ENCODE data around the gene NR1H2.

The NR1H2 gene

DNA sequence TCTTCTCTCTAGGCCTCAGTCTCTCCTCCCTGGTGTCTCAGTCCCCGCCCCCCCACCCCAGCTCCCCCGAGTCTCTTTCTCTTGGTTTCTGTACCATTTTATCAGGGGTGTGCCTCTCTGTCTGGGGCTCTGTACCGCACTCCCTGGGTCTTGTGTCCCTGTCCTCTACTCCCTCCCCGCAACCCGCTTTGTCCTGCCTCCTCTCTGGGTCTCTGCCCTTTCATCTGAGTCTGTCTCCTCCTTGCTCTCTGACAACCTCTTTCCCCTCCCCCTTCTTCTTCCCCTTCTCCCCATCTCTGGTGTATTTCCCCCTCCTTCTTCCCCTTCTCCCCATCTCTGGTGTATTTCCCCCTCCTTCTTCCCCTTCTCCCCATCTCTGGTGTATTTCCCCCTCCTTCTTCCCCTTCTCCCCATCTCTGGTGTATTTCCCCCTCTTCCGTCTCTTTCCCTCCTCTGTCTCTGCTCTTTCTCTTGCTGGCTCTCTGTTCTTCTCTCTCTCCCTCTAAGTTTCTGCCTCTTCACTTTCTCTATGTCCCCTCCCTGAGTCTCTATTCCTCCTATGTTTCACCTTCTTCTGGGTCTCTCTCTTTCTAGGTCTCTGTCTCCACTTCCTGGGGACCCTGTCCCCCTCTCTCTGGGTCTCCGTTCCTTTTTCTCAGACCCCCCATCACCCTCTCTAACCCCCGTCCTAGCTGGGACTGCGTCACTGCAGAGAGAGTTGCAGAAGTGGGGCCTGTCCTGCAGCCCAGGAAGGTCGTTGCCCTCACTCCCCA, 44.9 kb upstream of the NR1H2 start:
- TF ChIP-seq, protein P1, sequence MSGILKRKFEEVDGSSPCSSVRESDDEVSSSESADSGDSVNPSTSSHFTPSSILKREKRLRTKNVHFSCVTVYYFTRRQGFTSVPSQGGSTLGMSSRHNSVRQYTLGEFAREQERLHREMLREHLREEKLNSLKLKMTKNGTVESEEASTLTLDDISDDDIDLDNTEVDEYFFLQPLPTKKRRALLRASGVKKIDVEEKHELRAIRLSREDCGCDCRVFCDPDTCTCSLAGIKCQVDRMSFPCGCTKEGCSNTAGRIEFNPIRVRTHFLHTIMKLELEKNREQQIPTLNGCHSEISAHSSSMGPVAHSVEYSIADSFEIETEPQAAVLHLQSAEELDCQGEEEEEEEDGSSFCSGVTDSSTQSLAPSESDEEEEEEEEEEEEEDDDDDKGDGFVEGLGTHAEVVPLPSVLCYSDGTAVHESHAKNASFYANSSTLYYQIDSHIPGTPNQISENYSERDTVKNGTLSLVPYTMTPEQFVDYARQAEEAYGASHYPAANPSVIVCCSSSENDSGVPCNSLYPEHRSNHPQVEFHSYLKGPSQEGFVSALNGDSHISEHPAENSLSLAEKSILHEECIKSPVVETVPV (CRISPR knock-in tag; IDR thresholded peaks at IDR 0.05) = no peak
- TF ChIP-seq, protein P2, sequence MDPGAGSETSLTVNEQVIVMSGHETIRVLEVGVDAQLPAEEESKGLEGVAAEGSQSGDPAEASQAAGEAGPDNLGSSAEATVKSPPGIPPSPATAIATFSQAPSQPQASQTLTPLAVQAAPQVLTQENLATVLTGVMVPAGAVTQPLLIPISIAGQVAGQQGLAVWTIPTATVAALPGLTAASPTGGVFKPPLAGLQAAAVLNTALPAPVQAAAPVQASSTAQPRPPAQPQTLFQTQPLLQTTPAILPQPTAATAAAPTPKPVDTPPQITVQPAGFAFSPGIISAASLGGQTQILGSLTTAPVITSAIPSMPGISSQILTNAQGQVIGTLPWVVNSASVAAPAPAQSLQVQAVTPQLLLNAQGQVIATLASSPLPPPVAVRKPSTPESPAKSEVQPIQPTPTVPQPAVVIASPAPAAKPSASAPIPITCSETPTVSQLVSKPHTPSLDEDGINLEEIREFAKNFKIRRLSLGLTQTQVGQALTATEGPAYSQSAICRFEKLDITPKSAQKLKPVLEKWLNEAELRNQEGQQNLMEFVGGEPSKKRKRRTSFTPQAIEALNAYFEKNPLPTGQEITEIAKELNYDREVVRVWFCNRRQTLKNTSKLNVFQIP (CRISPR knock-in tag; IDR thresholded peaks at IDR 0.05; ENCODE audit: borderline replicate concordance, low read depth) = no peak
- TF ChIP-seq ARNTL (CRISPR knock-in tag; IDR thresholded peaks at IDR 0.05; ENCODE audit: borderline replicate concordance, low read depth) = no peak
- no peak for TF ChIP-seq SNAI2 (CRISPR knock-in tag; IDR thresholded peaks at IDR 0.05)
- TF ChIP-seq, protein P3, sequence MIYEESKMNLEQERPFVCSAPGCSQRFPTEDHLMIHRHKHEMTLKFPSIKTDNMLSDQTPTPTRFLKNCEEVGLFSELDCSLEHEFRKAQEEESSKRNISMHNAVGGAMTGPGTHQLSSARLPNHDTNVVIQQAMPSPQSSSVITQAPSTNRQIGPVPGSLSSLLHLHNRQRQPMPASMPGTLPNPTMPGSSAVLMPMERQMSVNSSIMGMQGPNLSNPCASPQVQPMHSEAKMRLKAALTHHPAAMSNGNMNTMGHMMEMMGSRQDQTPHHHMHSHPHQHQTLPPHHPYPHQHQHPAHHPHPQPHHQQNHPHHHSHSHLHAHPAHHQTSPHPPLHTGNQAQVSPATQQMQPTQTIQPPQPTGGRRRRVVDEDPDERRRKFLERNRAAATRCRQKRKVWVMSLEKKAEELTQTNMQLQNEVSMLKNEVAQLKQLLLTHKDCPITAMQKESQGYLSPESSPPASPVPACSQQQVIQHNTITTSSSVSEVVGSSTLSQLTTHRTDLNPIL (CRISPR knock-in tag; IDR thresholded peaks at IDR 0.05; ENCODE audit: low read depth) = no peak
- no peak for TF ChIP-seq ZNF8 (CRISPR knock-in tag; IDR thresholded peaks at IDR 0.05)
- TF ChIP-seq ZNF565 (CRISPR knock-in tag; conservative IDR thresholded peaks at IDR 0.05; ENCODE audit: low read depth) = no peak
- TF ChIP-seq ZNF70 (CRISPR knock-in tag; IDR thresholded peaks at IDR 0.05) = no peak
- no peak for TF ChIP-seq ZC3H10 (CRISPR knock-in tag; IDR thresholded peaks at IDR 0.05)
- no peak for TF ChIP-seq ESRRG (CRISPR knock-in tag; IDR thresholded peaks at IDR 0.05)
- TF ChIP-seq ZFP30 (CRISPR knock-in tag; IDR thresholded peaks at IDR 0.05) = no peak
- no peak for TF ChIP-seq BACH2 (CRISPR knock-in tag; IDR thresholded peaks at IDR 0.05; ENCODE audit: borderline replicate concordance)
- TF ChIP-seq TOX (CRISPR knock-in tag; IDR thresholded peaks at IDR 0.05; ENCODE audit: borderline replicate concordance) = no peak
- TF ChIP-seq ISL1 (CRISPR knock-in tag; IDR thresholded peaks at IDR 0.05) = no peak
- no peak for TF ChIP-seq OSR1 (CRISPR knock-in tag; IDR thresholded peaks at IDR 0.05)
- TF ChIP-seq, protein P4, sequence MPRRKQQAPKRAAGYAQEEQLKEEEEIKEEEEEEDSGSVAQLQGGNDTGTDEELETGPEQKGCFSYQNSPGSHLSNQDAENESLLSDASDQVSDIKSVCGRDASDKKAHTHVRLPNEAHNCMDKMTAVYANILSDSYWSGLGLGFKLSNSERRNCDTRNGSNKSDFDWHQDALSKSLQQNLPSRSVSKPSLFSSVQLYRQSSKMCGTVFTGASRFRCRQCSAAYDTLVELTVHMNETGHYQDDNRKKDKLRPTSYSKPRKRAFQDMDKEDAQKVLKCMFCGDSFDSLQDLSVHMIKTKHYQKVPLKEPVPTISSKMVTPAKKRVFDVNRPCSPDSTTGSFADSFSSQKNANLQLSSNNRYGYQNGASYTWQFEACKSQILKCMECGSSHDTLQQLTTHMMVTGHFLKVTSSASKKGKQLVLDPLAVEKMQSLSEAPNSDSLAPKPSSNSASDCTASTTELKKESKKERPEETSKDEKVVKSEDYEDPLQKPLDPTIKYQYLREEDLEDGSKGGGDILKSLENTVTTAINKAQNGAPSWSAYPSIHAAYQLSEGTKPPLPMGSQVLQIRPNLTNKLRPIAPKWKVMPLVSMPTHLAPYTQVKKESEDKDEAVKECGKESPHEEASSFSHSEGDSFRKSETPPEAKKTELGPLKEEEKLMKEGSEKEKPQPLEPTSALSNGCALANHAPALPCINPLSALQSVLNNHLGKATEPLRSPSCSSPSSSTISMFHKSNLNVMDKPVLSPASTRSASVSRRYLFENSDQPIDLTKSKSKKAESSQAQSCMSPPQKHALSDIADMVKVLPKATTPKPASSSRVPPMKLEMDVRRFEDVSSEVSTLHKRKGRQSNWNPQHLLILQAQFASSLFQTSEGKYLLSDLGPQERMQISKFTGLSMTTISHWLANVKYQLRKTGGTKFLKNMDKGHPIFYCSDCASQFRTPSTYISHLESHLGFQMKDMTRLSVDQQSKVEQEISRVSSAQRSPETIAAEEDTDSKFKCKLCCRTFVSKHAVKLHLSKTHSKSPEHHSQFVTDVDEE (CRISPR knock-in tag; IDR thresholded peaks at IDR 0.05) = no peak
- TF ChIP-seq GLIS3 (CRISPR knock-in tag; IDR thresholded peaks at IDR 0.05) = no peak
- no peak for TF ChIP-seq ZFP3 (CRISPR knock-in tag; IDR thresholded peaks at IDR 0.05)

DNA sequence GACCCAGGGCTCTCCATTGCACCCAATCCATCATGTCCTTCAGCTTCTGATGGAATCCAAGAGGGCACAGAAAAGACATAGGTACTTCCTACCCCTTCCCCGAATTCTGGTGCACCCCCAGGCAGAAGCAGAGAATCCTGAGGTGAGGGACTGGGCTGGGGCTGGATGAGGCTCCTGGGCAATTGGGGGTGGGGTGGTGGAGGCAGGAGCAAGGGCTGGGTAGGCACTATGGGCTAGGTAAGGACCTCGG, 44.3 kb upstream of the NR1H2 start:
- no peak for ATAC-seq

More for the DNA sequence above, 44.9 kb upstream of the NR1H2 start:
- ATAC-seq = no peak

More for the DNA sequence above, 44.3 kb upstream of the NR1H2 start:
- TF ChIP-seq ZNF565 (CRISPR knock-in tag; conservative IDR thresholded peaks at IDR 0.05; ENCODE audit: low read depth) (no peak), ZC3H10 (CRISPR knock-in tag; IDR thresholded peaks at IDR 0.05) (no peak), ZFP3 (CRISPR knock-in tag; IDR thresholded peaks at IDR 0.05) (no peak), RARB (CRISPR knock-in tag; IDR thresholded peaks at IDR 0.05) (no peak), OSR1 (CRISPR knock-in tag; IDR thresholded peaks at IDR 0.05) (no peak), BACH2 (CRISPR knock-in tag; IDR thresholded peaks at IDR 0.05; ENCODE audit: borderline replicate concordance) (no peak), PPARA (CRISPR knock-in tag; IDR thresholded peaks at IDR 0.05; ENCODE audit: borderline replicate concordance) (no peak), SNAI2 (CRISPR knock-in tag; IDR thresholded peaks at IDR 0.05) (no peak)
- TF ChIP-seq, protein P2 (CRISPR knock-in tag; IDR thresholded peaks at IDR 0.05; ENCODE audit: borderline replicate concordance, low read depth) = no peak

Measured in SK-N-SH treated with all-trans-retinoic acid at 6 μM for 48 hours (cell line).